ENCODE measurements around the gene KCNN3. TPM values are rescaled to one million over a fixed set of nuclear protein-coding genes. Genes with fewer than 3 reads are reported as not detected.
"Not testable (repeated sequence)": the region's sequence is repeated elsewhere in the genome, so short reads cannot be mapped to it uniquely, and the experiment has no call there.

KCNN3 gene
- total RNA-seq, 1 donor from 2014 or later = 0.27 TPM

DNA sequence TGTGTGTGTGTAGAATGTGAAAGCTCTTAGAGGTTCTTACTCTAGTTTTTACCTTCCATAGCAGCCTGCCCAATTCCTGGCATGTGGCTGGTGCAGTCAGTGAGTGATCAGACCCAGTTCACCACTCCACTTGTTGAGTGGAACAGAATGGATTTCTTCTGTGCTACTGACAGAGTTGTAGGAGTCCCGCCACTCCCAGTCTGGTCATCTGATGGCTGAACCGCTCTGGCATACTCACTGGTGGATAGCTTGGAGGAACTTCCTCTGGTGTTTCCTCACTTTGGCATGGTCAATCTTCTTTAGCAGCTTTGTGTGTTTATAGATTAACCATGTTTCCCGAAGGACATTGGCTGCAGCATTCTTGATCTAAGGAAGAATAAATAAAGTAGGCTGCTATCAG, 155.4 kb downstream of the KCNN3 start:
- intact Hi-C loops (cut with micrococcal nuclease) = loop anchor here (5.0 kb wide), 1 partner anchor 43 kb away; no protein-coding TSS in a partner anchor

DNA sequence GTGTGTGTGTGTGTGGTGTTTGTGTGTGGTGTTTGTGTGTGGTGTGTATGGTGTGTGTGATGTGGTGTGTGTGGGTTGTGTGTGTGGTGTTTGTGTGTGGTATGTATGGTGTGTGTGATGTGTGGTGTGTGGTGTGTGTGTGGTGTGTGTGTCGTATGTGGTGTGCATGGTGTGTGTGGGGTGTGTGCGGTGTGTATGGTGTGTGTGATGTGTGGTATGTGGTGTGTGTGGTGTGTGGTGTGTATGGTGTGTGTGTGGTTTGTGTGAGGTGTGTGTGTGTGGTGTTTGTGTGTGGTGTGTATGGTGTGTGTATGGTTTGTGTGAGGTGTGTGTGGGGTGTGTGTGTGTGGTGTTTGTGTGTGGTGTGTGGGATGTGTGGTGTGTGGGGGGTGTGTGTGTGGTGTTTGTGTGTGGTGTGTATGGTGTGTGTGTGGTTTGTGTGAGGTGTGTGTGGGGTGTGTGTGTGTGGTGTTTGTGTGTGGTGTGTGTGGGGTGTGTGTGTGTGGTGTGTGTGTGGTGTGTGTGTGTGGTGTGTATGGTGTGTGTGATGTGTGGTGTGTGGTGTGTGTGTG, 155.9 kb downstream of the KCNN3 start:
- intact Hi-C loops (cut with micrococcal nuclease) = no loop called here

DNA sequence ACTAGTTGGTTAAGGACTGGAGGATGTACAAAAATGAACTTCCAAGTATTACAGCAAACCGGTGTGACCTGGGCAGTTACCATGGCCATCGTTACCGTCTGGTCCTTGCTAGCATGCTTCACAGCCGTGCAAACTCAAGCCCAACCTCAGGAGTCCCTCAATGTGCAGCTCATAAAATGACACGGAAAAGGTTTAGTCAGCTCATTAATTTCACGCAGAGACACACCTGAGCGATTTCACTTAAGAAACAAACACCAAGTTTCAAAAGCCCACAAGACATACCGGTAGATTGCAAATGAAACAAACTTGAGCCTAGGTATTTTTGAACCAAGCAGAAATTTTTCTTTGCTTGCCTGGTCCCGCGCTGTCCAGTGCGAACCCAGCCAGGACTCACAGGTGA, 157.1 kb downstream of the KCNN3 start:
- intact Hi-C loops (cut with micrococcal nuclease) = no loop called here

GRCh38 chr1:154712166-154712810, 157.8 kb downstream of the KCNN3 start:
- intact Hi-C loops (cut with micrococcal nuclease) = no loop called here

- intact Hi-C loops (cut with micrococcal nuclease) = no loop called here
Observed at GRCh38 chr1:154711416-154711815, 158.7 kb downstream of the KCNN3 start.

GRCh38 chr1:154710106-154710505, 160.0 kb downstream of the KCNN3 start:
- intact Hi-C loops (cut with micrococcal nuclease) = no loop called here

- intact Hi-C loops (cut with micrococcal nuclease) = no loop called here
Observed at GRCh38 chr1:154707901-154708463, 162.1 kb downstream of the KCNN3 start.

DNA sequence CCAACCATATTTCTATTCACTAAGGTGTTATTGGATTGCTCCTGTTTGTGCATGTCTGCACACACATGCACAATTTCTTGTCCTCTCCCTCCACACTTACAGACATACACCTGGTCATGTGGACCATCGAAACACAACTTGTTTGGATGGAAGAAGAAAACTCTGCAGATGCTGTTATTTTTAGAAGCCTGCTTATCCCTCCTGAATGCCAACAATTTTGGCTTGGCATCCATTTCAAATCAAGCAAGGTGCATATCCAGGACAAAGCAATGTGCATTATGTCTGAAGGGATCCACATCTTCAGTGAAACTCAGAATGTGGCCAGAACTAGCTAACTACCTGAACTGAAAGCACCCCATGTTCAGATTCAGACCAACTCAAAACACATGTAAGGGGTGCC, 163.2 kb downstream of the KCNN3 start:
- intact Hi-C loops (cut with micrococcal nuclease) = no loop called here

- intact Hi-C loops (cut with micrococcal nuclease) = no loop called here
Observed at GRCh38 chr1:154705544-154705943, 164.5 kb downstream of the KCNN3 start.

DNA sequence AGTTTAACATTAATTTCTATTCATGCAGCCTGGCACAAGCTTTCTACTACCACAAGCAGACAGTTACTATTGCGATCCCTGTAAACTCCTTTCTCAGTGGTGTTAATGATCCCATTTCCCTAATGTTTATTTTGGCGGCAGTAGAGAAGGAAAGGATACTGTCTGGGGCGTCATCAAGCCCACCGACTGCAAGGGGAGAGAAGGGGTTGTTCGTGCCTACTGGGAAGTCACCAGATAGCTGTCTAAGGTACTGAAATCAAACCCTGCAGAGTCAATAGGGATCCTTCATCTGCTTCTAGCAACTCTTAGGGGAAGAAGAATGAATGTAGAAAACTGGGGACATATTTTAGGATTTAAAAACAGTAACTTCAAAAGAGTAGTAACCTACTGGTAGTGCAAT, 166.9 kb downstream of the KCNN3 start:
- intact Hi-C loops (cut with micrococcal nuclease) = no loop called here

GRCh38 chr1:154698320-154699096, 171.6 kb downstream of the KCNN3 start:
- intact Hi-C loops (cut with micrococcal nuclease) = no loop called here

DNA sequence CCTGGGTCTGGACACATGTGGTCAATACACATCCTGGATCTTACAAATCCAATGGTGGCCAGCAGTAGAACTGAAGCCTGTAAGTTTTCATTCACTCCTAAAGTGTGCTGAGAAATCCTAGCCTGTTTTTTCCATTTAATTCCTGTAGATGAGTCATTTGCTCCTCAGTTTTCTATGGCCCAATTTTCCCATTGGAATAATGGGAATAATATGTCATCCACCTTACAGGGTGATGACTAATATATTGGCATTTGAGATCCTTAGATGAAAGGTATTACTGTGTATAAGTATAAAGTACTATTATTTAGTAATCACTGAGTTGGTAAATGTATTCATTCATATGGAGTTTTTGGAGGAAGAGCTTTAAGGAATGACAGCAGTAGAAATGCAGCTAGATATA, 172.4 kb downstream of the KCNN3 start:
- intact Hi-C loops (cut with micrococcal nuclease) = no loop called here

DNA sequence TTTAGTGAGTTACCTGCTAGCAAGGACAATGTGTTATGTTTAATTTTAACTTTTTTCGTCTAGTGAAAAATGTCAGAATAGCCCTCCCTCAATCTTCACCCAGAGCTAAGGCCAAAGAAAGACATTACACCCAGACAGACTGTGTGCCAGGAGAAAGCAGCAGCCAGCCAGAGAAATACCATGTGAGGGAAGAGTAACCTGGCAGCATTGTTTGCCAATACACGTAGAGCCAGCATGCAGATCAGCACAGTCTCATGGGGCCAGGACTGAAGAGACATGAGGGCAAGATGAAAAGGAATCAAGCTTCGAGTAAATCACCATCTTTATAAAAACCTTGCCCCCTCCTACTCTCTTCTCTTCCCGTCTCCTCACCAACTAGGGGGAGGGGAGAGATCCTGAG, 173.6 kb downstream of the KCNN3 start:
- intact Hi-C loops (cut with micrococcal nuclease) = no loop called here

- intact Hi-C loops (cut with micrococcal nuclease) = no loop called here
Observed at GRCh38 chr1:154695985-154696384, 174.1 kb downstream of the KCNN3 start.

- intact Hi-C loops (cut with micrococcal nuclease) = no loop called here
Observed at GRCh38 chr1:154694995-154695394, 175.1 kb downstream of the KCNN3 start.

DNA sequence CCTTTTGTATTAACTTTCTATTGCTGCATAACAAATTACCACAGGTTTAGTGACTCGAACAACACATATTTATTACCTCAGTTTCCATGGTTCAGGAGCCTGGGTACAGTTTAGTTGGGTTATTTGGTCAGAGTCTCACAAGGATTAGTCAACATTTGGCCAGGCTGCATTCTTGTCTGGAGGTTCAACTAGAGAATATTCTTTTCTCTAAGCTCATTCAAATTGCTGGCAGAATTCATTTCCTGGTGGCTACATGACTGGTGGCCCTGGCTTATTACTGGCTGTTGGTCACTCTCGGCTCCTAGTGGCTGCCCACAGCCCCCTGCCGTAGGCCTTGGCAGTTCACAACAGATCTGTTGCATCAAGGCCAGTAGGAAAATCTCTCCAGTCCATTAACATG, 181.0 kb downstream of the KCNN3 start:
- intact Hi-C loops (cut with micrococcal nuclease) = no loop called here

- intact Hi-C loops (cut with micrococcal nuclease) = no loop called here
Observed at GRCh38 chr1:154686507-154686906, 183.6 kb downstream of the KCNN3 start.

- intact Hi-C loops (cut with micrococcal nuclease) = no loop called here
Observed at GRCh38 chr1:154683820-154684219, 186.3 kb downstream of the KCNN3 start.

DNA sequence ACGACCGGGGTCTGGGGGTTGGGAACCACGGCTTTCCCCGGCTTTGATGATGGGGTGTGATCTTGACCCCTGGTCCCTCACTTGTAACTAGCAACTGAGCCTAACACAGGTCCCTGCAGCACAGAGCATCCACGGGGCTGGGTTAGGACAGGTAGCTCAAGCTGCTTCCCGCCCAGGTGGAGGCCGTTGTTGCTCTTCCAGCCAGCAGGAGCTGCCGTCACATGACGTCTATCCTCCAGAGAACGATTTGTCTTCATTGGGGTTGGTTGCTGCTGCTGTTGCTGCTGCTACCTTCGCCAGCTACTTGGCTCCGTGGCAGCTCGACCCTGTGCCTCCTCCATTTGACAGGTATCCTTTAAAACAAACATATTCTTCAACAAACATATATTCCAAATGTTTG, 187.8 kb downstream of the KCNN3 start:
- intact Hi-C loops (cut with micrococcal nuclease) = no loop called here

DNA sequence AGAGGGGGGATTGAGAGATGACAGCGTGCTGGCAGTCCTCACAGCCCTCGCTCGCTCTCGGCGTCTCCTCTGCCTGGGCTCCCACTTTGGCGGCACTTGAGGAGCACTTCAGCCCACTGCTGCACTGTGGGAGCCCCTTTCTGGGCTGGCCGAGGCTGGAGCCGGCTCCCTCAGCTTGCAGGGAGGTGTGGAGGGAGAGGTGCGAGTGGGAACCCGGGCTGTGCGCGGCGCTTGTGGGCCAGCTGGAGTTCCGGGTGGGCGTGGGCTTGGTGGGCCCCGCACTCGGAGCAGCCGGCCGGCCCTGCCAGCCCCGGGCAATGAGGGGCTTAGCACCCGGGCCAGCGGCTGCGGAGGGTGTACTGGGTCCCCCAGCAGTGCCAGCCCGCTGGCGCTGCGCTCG, 192.2 kb downstream of the KCNN3 start:
- intact Hi-C loops (cut with micrococcal nuclease) = not testable (repeated sequence)

DNA sequence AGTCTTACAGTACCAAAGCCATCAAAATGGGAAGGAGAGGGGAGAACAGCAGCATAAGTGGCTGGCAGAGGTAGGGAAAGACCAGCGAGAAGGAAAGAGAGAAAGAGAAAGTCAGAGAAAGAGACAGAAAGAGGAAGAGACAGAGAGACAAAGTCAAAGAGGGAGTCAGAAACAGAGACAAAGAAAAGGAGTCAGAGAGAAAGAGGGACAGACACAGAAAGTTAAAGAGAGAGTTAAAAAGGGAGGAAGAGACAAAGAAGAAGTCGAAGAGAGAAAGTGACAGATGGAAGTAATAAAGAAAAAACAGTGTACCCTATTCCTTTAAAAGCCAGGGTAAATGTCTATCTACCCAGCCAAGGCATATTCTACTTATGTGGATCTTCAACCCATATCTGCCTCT, 193.2 kb downstream of the KCNN3 start:
- intact Hi-C loops (cut with micrococcal nuclease) = not testable (repeated sequence)

DNA sequence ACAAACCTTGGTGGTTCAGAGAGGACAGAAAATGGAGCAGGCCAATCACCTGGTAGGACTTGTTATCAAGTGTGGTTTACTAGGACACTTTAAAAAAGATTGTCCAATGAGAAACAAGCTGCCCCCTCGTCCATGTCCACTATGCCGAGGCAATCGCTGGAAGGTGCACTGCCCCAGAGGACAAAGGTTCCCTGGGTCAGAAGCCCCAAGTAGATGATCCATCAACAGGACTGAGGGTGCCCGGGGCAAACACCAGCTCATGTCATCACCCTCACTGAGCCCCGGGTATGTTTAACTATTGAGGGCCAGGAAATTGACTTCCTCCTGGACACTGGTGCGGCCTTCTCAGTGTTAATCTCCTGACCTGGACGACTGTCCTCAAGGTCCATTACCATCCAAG, 195.6 kb downstream of the KCNN3 start:
- intact Hi-C loops (cut with micrococcal nuclease) = not testable (repeated sequence)

Measured in T-helper 1 cell treated with Interleukin-12 subunit alpha and Interleukin-12 subunit beta and Interleukin-4 antibody, amounts not matched to agents 30 ng/mL and 1 ng/mL, for 36 hours (primary cell).